Measurements from ENCODE around the gene FKBP5. TPM values are rescaled to one million over a fixed set of nuclear protein-coding genes. Genes with fewer than 3 reads are reported as not detected.
"Not testable (repeated sequence)": the region's sequence is repeated elsewhere in the genome, so short reads cannot be mapped to it uniquely, and the experiment has no call there.

FKBP5 gene
- 142 TPM for total RNA-seq
- long read RNA-seq, full-length matches to known transcripts: 307 of 439 reads
- long read RNA-seq, partial matches to known transcripts: 21 of 439 reads
- long read RNA-seq, other reads (novel, unspliced or antisense): 111 of 439 reads

GRCh38 chr6:35688605-35689322 is at the start of gene FKBP5:
FKBP5 (minus strand) TSS chr6:35688915; CDS start chr6:35642824, 46,091 bp downstream.
- Histone ChIP-seq H3K9me3 (no peaks in the 10 kb centered on the region), H3K4me1 (peaks cover 37% of the 10 kb centered on the region), H3K27ac (peak within 1 kb of the TSS; percentile 95), H3K4me3 (peak within 1 kb of the TSS; percentile 89), H3K27me3 (no peaks in the 10 kb centered on the region), H3K36me3 (peaks cover 10% of the 10 kb centered on the region)
- TF ChIP-seq CTCF (IDR thresholded peaks at IDR 0.05): no peak
- peak; percentile 98 for DNase-seq
- intact Hi-C loops (cut with DNase I): loop anchor here (5.0 kb wide), 1 partner anchor 39 kb away; no protein-coding TSS in a partner anchor
- ATAC-seq: peak; percentile 94

- peak; percentile 87 for ATAC-seq
- Histone ChIP-seq H3K27ac (no peak overlapping the region), H3K4me3 (no peak overlapping the region), H3K36me3 (no peaks in the 10 kb centered on the region), H3K4me1 (peaks cover 20% of the 10 kb centered on the region), H3K9me3 (no peaks in the 10 kb centered on the region), H3K27me3 (no peaks in the 10 kb centered on the region)
- peak; percentile 87 for TF ChIP-seq CTCF (IDR thresholded peaks at IDR 0.05)
- DNase-seq: no peak
- intact Hi-C loops (cut with DNase I): loop anchor here (5.0 kb wide), 1 partner anchor 155 kb away; no protein-coding TSS in a partner anchor
Observed at GRCh38 chr6:35737413-35738211, 48.9 kb upstream of the FKBP5 start.

GRCh38 chr6:35736982-35737412 is 48.3 kb upstream of the FKBP5 start, which contains the start of gene ARMC12:
ARMC12 (plus strand) TSS chr6:35737032; CDS start chr6:35737109, 77 bp downstream.
- no peak for TF ChIP-seq CTCF (IDR thresholded peaks at IDR 0.05)
- Histone ChIP-seq H3K4me3 (no peak within 1 kb of the TSS), H3K36me3 (no peaks in the 10 kb centered on the region), H3K27ac (no peak within 1 kb of the TSS), H3K4me1 (peaks cover 23% of the 10 kb centered on the region), H3K9me3 (no peaks in the 10 kb centered on the region), H3K27me3 (no peaks in the 10 kb centered on the region)
- intact Hi-C loops (cut with DNase I): loop anchor here (5.0 kb wide), 1 partner anchor 155 kb away; no protein-coding TSS in a partner anchor
- ATAC-seq (no peak), DNase-seq (no peak)

- intact Hi-C loops (cut with DNase I): loop anchor here (5.0 kb wide), 1 partner anchor 154 kb away; no protein-coding TSS in a partner anchor
- DNase-seq: peak; percentile 84
- no peak overlapping the region for H3K27ac ChIP-seq
- H3K4me3 ChIP-seq: no peak overlapping the region
- H3K36me3 ChIP-seq: no peaks in the 10 kb centered on the region
- peaks cover 23% of the 10 kb centered on the region for H3K4me1 ChIP-seq
- no peaks in the 10 kb centered on the region for H3K9me3 ChIP-seq
- H3K27me3 ChIP-seq: no peaks in the 10 kb centered on the region
- peak; percentile 55 for ATAC-seq
- peak; percentile 95 for TF ChIP-seq CTCF (IDR thresholded peaks at IDR 0.05)
Observed at GRCh38 chr6:35736253-35736894, 47.7 kb upstream of the FKBP5 start.

- DNase-seq (no peak), ATAC-seq (no peak)
- no peak overlapping the region for H3K4me3 ChIP-seq
- no peak for TF ChIP-seq CTCF (IDR thresholded peaks at IDR 0.05)
- H3K27ac ChIP-seq: no peak overlapping the region
- H3K36me3 ChIP-seq: no peaks in the 10 kb centered on the region
- H3K9me3 ChIP-seq: no peaks in the 10 kb centered on the region
- peaks cover 30% of the 10 kb centered on the region for H3K4me1 ChIP-seq
- no peaks in the 10 kb centered on the region for H3K27me3 ChIP-seq
- intact Hi-C loops (cut with DNase I): loop anchor here (5.0 kb wide), 1 partner anchor 153 kb away; no protein-coding TSS in a partner anchor
Observed at GRCh38 chr6:35735452-35735851, 46.7 kb upstream of the FKBP5 start.

- DNase-seq; H3K36me3 ChIP-seq; H3K4me3 ChIP-seq; H3K9me3 ChIP-seq; ATAC-seq; H3K27me3 ChIP-seq; intact Hi-C loops (cut with DNase I): not testable (repeated sequence)
- Histone ChIP-seq H3K4me1 (peaks cover 42% of the 10 kb centered on the region), H3K27ac (peak overlapping the region; percentile 99)
Observed at GRCh38 chr6:35734319-35734718, 45.6 kb upstream of the FKBP5 start.

All from upper lobe of right lung (tissue), 1 donor.